Ovary (tissue), 9 donors: ENCODE measurements around the gene SOX30. TPM values are rescaled to one million over a fixed set of nuclear protein-coding genes. Genes with fewer than 3 reads are reported as not detected.

Experiments
- DNase-seq, 5 donors: peaks; one replicate each; pipeline ENCODE4 v3.0.0-alpha.2; 2019 to 2020
- H3K27ac ChIP-seq, 2 donors: fragments of 200-600 bp; one replicate each; pipeline versions ENCODE4 v1.5.1 to v1.8.0; 2019 to 2022
- H3K27me3 ChIP-seq: fragments of 200-600 bp; one replicate; pipeline ENCODE4 v1.8.0; 2022
- H3K36me3 ChIP-seq: fragments of 200-600 bp; sonication (generic); one replicate; pipeline ENCODE4 v1.5.1; 2019
- H3K4me1 ChIP-seq: one replicate; pipeline ENCODE4 v1.8.1; 2013; ENCODE audit warnings: mild to moderate bottlenecking, moderate library complexity; ENCODE audit not compliant: insufficient read depth
- H3K4me3 ChIP-seq: fragments of 200-600 bp; sonication (generic); one replicate; pipeline ENCODE4 v1.5.1; 2017
- H3K9me3 ChIP-seq, 2 donors: fragments of 200-600 bp in 1 of 2; sonication (generic) in 1 of 2; one replicate each; pipeline versions ENCODE4 v1.5.1 to v1.8.1; 2013 to 2019; ENCODE audit warnings: mild to moderate bottlenecking in 1 of 2, moderate library complexity in 1 of 2
- EP300 ChIP-seq: sonication (generic); formaldehyde crosslinking; IDR thresholded peaks from one replicate; pipeline ENCODE4 v1.6.1; 2017; ENCODE audit warnings: antibody characterized with exemption
- POLR2A ChIP-seq: fragments of 450-650 bp; IDR thresholded peaks from one replicate; pipeline ENCODE4 v1.6.1; 2017; ENCODE audit warnings: antibody characterized with exemption, mild to moderate bottlenecking, moderate library complexity
- WGBS, 3 donors: extraction: QIAGEN DNeasy Blood & Tissue Kit in 1 of 3; methylation state at CpG; one replicate each; pipeline versions ENCODE4 v1.1.5 to v1.1.7; 2013 to 2017; 5-methylcytosine and 5-hydroxymethylcytosine counted together
- intact Hi-C, 4 donors: fragments of 100-400 bp; cut with DNase I; formaldehyde crosslinking; loops; one replicate each; pipeline versions ENCODE4 v1.11.0 to v1.15.1; 2022 to 2023
- polyA plus RNA-seq, 2 donors: library from polyadenylated mRNA; stranded (reverse); fragments of 200-250 nt in 1 of 2; fragments of 350-450 nt in 1 of 2; fragmentation: Illumina TruSeq in 1 of 2; extraction: RNeasy Lipid Tissue Mini Kit (QIAGEN cat#74804) in 1 of 2; gene quantifications; one replicate each; pipeline ENCODE4 v1.2.3, GENCODE V29; 2013 to 2014
- total RNA-seq, 7 donors: library from RNA; depleted of rRNA in 2 of 7; stranded (reverse); fragments of >200 nt in 2 of 7; fragmentation: NEBNext Ultra II Directional in 3 of 7; extraction: Animal tissue kit (Norgen Biotek cat#: 25700) in 3 of 7; gene quantifications; one replicate each; pipeline versions ENCODE4 v1.1.0 to v1.2.4, GENCODE V29; 2016 to 2023
- TF ChIP-seq, protein P1 (sequence below), 3 donors: fragments of 450-650 bp in 2 of 3; fragments of 200-600 bp in 1 of 3; IDR thresholded peaks; one replicate each; pipeline versions ENCODE4 v1.5.1 to v1.8.0; 2016 to 2022; ENCODE audit warnings: antibody characterized with exemption in 3 of 3, mild to moderate bottlenecking in 1 of 3
- donor health status: DM: no; HTN: no; CAD: no; lungs with moderate emphysema.
- donor health status: DM: no; HTN: no; CAD: no.
- donor health status: Bipolar disorder and iron deficiency.
- donor health status: DM: yes; HTN: yes; CAD: no.
- donor health status: DM: no; HTN: no; CAD: no.
- donor health status: DM: yes; HTN: yes; CAD: no.

Gene SOX30
- total and polyA plus RNA-seq, 9 donors: 0.11 to 0.15 (median 0.12) TPM; not detected in 4

DNA sequence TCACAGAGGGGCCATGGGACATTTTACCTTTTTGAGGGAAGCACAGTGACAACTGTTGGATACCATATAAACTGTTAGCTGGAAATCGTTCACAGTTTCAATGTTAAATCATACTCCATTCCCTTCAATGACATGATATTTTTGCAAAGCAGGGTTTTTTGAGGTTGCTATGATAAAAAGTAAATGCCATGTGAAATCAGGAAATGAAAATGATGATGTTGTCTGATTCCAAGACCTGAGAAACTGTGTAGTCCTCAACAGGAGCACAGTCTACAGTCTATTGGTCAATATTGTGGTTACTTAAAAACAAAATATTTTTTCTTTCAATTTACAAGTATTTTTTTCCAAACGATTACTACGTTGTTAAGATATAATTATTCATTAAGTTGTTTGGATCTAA is 52.7 kb downstream of the SOX30 start:
- no peaks in the 10 kb centered on the region for H3K36me3 ChIP-seq
- H3K4me3 ChIP-seq: no peak overlapping the region
- H3K27ac ChIP-seq: no peak overlapping the region
- no peaks in the 10 kb centered on the region for H3K27me3 ChIP-seq
- no peaks in the 10 kb centered on the region for H3K4me1 ChIP-seq
- whole genome bisulfite sequencing, 3 donors: 63 to 78% (median 74%) methylated on average over 3 of the region's 3 CpGs
- DNase-seq: no peak
- TF ChIP-seq EP300: no peak
- TF ChIP-seq, protein P1, sequence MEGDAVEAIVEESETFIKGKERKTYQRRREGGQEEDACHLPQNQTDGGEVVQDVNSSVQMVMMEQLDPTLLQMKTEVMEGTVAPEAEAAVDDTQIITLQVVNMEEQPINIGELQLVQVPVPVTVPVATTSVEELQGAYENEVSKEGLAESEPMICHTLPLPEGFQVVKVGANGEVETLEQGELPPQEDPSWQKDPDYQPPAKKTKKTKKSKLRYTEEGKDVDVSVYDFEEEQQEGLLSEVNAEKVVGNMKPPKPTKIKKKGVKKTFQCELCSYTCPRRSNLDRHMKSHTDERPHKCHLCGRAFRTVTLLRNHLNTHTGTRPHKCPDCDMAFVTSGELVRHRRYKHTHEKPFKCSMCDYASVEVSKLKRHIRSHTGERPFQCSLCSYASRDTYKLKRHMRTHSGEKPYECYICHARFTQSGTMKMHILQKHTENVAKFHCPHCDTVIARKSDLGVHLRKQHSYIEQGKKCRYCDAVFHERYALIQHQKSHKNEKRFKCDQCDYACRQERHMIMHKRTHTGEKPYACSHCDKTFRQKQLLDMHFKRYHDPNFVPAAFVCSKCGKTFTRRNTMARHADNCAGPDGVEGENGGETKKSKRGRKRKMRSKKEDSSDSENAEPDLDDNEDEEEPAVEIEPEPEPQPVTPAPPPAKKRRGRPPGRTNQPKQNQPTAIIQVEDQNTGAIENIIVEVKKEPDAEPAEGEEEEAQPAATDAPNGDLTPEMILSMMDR (IDR thresholded peaks at IDR 0.05): no peak
- no peak for TF ChIP-seq POLR2A
- intact Hi-C loops: no loop called here
- H3K9me3 ChIP-seq: no peaks in the 10 kb centered on the region

DNA sequence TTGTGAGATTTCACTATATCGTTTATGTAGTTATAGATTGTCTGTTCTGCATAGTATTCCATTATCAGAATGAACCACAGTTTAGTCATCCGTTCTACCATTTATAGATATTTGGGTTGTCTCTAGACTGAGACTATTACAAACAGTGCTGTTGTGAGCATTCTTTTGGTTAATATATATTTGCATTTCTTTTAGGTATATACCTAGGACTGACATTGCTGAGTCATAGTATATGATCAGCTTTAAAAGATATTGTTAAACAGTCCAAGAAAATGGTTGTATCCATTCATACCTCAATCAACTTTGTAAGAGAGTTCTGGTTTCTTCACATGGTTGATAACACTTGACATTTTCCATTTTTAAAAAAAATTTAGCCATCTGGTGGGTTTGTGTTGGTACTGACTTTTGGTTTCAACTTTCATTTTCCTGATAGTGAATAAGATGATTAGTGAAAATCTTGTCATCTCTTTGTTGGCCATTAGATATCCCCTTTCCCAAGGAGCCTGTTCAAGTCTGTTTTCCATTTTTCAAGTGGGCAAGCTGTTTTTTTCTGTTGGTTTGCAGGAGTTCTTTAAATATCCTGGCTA is 53.8 kb downstream of the SOX30 start:
- no peaks in the 10 kb centered on the region for H3K36me3 ChIP-seq
- WGBS, 3 donors: 73 to 93% (median 73%) methylated on average over 2 of the region's 2 CpGs
- TF ChIP-seq, protein P1 (IDR thresholded peaks at IDR 0.05): no peak
- TF ChIP-seq POLR2A: no peak
- no peak for TF ChIP-seq EP300
- no peaks in the 10 kb centered on the region for H3K9me3 ChIP-seq
- H3K4me1 ChIP-seq: no peaks in the 10 kb centered on the region
- intact Hi-C loops: no loop called here
- no peak for DNase-seq
- no peak overlapping the region for H3K4me3 ChIP-seq
- no peaks in the 10 kb centered on the region for H3K27me3 ChIP-seq
- no peak overlapping the region for H3K27ac ChIP-seq

DNA sequence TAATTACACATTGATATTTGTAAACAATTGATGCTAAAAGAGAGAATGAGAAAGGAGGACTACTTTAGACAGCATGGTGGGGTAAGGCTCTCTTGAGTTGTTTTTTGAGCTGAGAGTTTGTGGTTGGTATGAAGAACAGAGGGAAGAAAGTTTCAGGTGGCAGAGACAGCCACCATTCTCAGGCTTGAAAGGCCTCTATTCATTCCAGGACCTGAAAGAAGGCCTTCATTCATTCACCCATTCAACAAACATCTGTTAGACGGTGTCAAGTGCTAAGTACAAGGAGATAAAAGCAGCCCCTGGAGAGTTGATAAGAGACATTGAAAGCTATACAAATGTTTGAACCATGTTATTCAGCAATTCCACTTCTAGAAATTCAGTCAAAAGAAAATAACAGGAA is 55.0 kb downstream of the SOX30 start:
- TF ChIP-seq EP300: no peak
- TF ChIP-seq, protein P1 (IDR thresholded peaks at IDR 0.05): no peak
- no peak for TF ChIP-seq POLR2A
- intact Hi-C loops: no loop called here
- WGBS, 3 donors: 63 to 81% (median 66%) methylated on average over 1 of the region's 1 CpG
- Histone ChIP-seq H3K4me1 (no peaks in the 10 kb centered on the region), H3K36me3 (no peaks in the 10 kb centered on the region), H3K27me3 (no peaks in the 10 kb centered on the region), H3K9me3 (no peaks in the 10 kb centered on the region), H3K4me3 (no peak overlapping the region), H3K27ac (no peak overlapping the region)
- no peak for DNase-seq

DNA sequence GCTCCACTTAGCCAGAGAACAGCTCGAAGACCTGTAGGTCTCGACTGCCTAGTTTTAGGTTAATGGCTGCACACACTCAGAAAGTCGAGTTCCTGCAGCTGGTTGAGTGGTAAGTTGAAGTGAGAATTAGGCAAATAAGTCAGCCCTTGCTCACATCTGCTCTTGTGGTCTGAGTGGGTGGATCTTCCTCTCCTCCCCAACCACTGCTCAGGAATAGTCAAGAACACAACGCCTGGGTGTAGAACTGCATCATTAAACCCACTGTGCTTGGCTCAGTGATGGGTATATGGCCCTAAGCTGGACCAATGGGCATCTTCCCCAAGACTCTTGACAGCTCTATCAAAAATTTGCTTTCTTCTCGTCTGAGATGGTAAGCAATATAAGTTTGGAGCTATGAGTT is 55.8 kb downstream of the SOX30 start:
- Histone ChIP-seq H3K4me1 (no peaks in the 10 kb centered on the region), H3K9me3 (no peaks in the 10 kb centered on the region), H3K4me3 (no peak overlapping the region), H3K27me3 (no peaks in the 10 kb centered on the region), H3K27ac (no peak overlapping the region), H3K36me3 (no peaks in the 10 kb centered on the region)
- TF ChIP-seq, protein P1 (IDR thresholded peaks at IDR 0.05): no peak
- TF ChIP-seq POLR2A: no peak
- TF ChIP-seq EP300: no peak
- DNase-seq: no peak
- intact Hi-C loops: no loop called here
- WGBS, 3 donors: 82 to 89% (median 85%) methylated on average over 5 of the region's 5 CpGs
